ENCODE results near the gene UNC13B.
"Not testable (repeated sequence)": the region's sequence is repeated elsewhere in the genome, so short reads cannot be mapped to it uniquely, and the experiment has no call there.

UNC13B gene

GRCh38 chr9:35404865-35405264, 243.1 kb downstream of the UNC13B start:
- no peak for DNase-seq (ENCODE audit: low read depth)
- TF ChIP-seq CTCF (IDR thresholded peaks at IDR 0.05; ENCODE audit: low read depth, low read length, missing control alignments), result no peak
- in situ Hi-C loops (cut with HindIII; ENCODE audit: low sequenced_read_pairs), result no loop called here
- no peak overlapping the region for H3K4me3 ChIP-seq (ENCODE audit: low read depth, low read length)

GRCh38 chr9:35406183-35406959, 244.6 kb downstream of the UNC13B start:
- DNase-seq (ENCODE audit: low read depth), result no peak
- H3K4me3 ChIP-seq (ENCODE audit: low read depth, low read length), result no peak overlapping the region
- in situ Hi-C loops (cut with HindIII; ENCODE audit: low sequenced_read_pairs), result no loop called here
- TF ChIP-seq CTCF (IDR thresholded peaks at IDR 0.05; ENCODE audit: low read depth, low read length, missing control alignments), result no peak

GRCh38 chr9:35407846-35408245, 246.0 kb downstream of the UNC13B start:
- H3K4me3 ChIP-seq (ENCODE audit: low read depth, low read length), result no peak overlapping the region
- no peak for TF ChIP-seq CTCF (IDR thresholded peaks at IDR 0.05; ENCODE audit: low read depth, low read length, missing control alignments)
- DNase-seq (ENCODE audit: low read depth), result no peak
- in situ Hi-C loops (cut with HindIII; ENCODE audit: low sequenced_read_pairs), result no loop called here

GRCh38 chr9:35409434-35409833, 247.6 kb downstream of the UNC13B start:
- in situ Hi-C loops (cut with HindIII; ENCODE audit: low sequenced_read_pairs); DNase-seq (ENCODE audit: low read depth); H3K4me3 ChIP-seq (ENCODE audit: low read depth, low read length): not testable (repeated sequence)

- no peak for DNase-seq (ENCODE audit: low read depth)
- in situ Hi-C loops (cut with HindIII; ENCODE audit: low sequenced_read_pairs), result no loop called here
- no peak for TF ChIP-seq CTCF (IDR thresholded peaks at IDR 0.05; ENCODE audit: low read depth, low read length, missing control alignments)
These were observed 253.1 kb downstream of the UNC13B start for GRCh38 chr9:35414889-35415288.

GRCh38 chr9:35415402-35416097, 253.7 kb downstream of the UNC13B start:
- H3K4me3 ChIP-seq (ENCODE audit: low read depth, low read length), result no peak overlapping the region
- no peak for DNase-seq (ENCODE audit: low read depth)
- TF ChIP-seq CTCF (IDR thresholded peaks at IDR 0.05; ENCODE audit: low read depth, low read length, missing control alignments), result no peak
- in situ Hi-C loops (cut with HindIII; ENCODE audit: low sequenced_read_pairs), result no loop called here

More at GRCh38 chr9:35414889-35415288, 253.1 kb downstream of the UNC13B start:
- no peak overlapping the region for H3K4me3 ChIP-seq (ENCODE audit: low read depth, low read length)

GRCh38 chr9:35416098-35416427, 254.3 kb downstream of the UNC13B start:
- TF ChIP-seq CTCF (IDR thresholded peaks at IDR 0.05; ENCODE audit: low read depth, low read length, missing control alignments), result no peak
- no peak for DNase-seq (ENCODE audit: low read depth)
- no peak overlapping the region for H3K4me3 ChIP-seq (ENCODE audit: low read depth, low read length)
- in situ Hi-C loops (cut with HindIII; ENCODE audit: low sequenced_read_pairs), result no loop called here

Measured in astrocyte of the cerebellum (primary cell).